ENCODE results near the gene SPATS2. TPM values are rescaled to one million over a fixed set of nuclear protein-coding genes. Genes with fewer than 3 reads are reported as not detected.

SPATS2 gene
- total RNA-seq, 1 donor from 2014 or later, result 21.3 TPM

- no peak for FAIRE-seq
Measured at GRCh38 chr12:49347311-49348193, 19.7 kb upstream of the SPATS2 start.

GRCh38 chr12:49348781-49349180 is 18.5 kb upstream of the SPATS2 start:
- DNase-seq (ENCODE audit: low read depth) (no peak), FAIRE-seq (no peak)
- TF ChIP-seq CTCF (IDR thresholded peaks at IDR 0.05; ENCODE audit: insufficient read depth, low read length, severe bottlenecking), result no peak
- no peaks in the 10 kb centered on the region for H3K36me3 ChIP-seq (ENCODE audit: control insufficient read depth, insufficient read depth, low read length)
- H3K27me3 ChIP-seq (ENCODE audit: control insufficient read depth, insufficient read depth, low read length), result peaks cover 15% of the 10 kb centered on the region
- H3K4me3 ChIP-seq (ENCODE audit: low read depth, low read length), result no peak overlapping the region

More at GRCh38 chr12:49347311-49348193, 19.7 kb upstream of the SPATS2 start:
- peaks cover 24% of the 10 kb centered on the region for H3K27me3 ChIP-seq (ENCODE audit: control insufficient read depth, insufficient read depth, low read length)
- H3K36me3 ChIP-seq (ENCODE audit: control insufficient read depth, insufficient read depth, low read length), result no peaks in the 10 kb centered on the region
- peak overlapping the region; percentile 34 for H3K4me3 ChIP-seq (ENCODE audit: low read depth, low read length)
- DNase-seq (ENCODE audit: low read depth), result peak; percentile 15
- peak; percentile 90 for TF ChIP-seq CTCF (IDR thresholded peaks at IDR 0.05; ENCODE audit: insufficient read depth, low read length, severe bottlenecking)

- FAIRE-seq (no peak), DNase-seq (ENCODE audit: low read depth) (no peak)
- Histone ChIP-seq H3K4me3 (ENCODE audit: low read depth, low read length) (no peak overlapping the region), H3K36me3 (ENCODE audit: control insufficient read depth, insufficient read depth, low read length) (no peaks in the 10 kb centered on the region), H3K27me3 (ENCODE audit: control insufficient read depth, insufficient read depth, low read length) (peaks cover 14% of the 10 kb centered on the region)
- TF ChIP-seq CTCF (IDR thresholded peaks at IDR 0.05; ENCODE audit: insufficient read depth, low read length, severe bottlenecking), result no peak
Measured at GRCh38 chr12:49349266-49349665, 18.0 kb upstream of the SPATS2 start.

- H3K36me3 ChIP-seq (ENCODE audit: control insufficient read depth, insufficient read depth, low read length), result no peaks in the 10 kb centered on the region
- no peaks in the 10 kb centered on the region for H3K27me3 ChIP-seq (ENCODE audit: control insufficient read depth, insufficient read depth, low read length)
- TF ChIP-seq CTCF (IDR thresholded peaks at IDR 0.05; ENCODE audit: insufficient read depth, low read length, severe bottlenecking), result no peak
- DNase-seq (ENCODE audit: low read depth) (no peak), FAIRE-seq (no peak)
- H3K4me3 ChIP-seq (ENCODE audit: low read depth, low read length), result no peak overlapping the region
Measured at GRCh38 chr12:49352351-49352750, 14.9 kb upstream of the SPATS2 start.

GRCh38 chr12:49355913-49356312 is 11.3 kb upstream of the SPATS2 start:
- H3K27me3 ChIP-seq (ENCODE audit: control insufficient read depth, insufficient read depth, low read length), result no peaks in the 10 kb centered on the region

More at GRCh38 chr12:49355913-49356312, 11.3 kb upstream of the SPATS2 start:
- Histone ChIP-seq H3K4me3 (ENCODE audit: low read depth, low read length) (no peak overlapping the region), H3K36me3 (ENCODE audit: control insufficient read depth, insufficient read depth, low read length) (no peaks in the 10 kb centered on the region)
- DNase-seq (ENCODE audit: low read depth) (no peak), FAIRE-seq (no peak)
- no peak for TF ChIP-seq CTCF (IDR thresholded peaks at IDR 0.05; ENCODE audit: insufficient read depth, low read length, severe bottlenecking)
